Aorta (tissue), 5 donors: ENCODE data around the gene ME3. TPM values are rescaled to one million over a fixed set of nuclear protein-coding genes. Genes with fewer than 3 reads are reported as not detected.

Source experiments
- ATAC-seq: fragments of 200-7000 bp; cut with Tn5 transposase; one replicate; pipeline ENCODE4 v1.9.1; 2022; ENCODE audit warnings: moderate library complexity; ENCODE audit not compliant: low FRiP score
- DNase-seq, 2 donors: peaks; one replicate each; pipeline ENCODE4 v3.0.0-alpha.2; 2020
- H3K27ac ChIP-seq, 2 donors: one replicate each; pipeline ENCODE4 v1.5.1; 2013; ENCODE audit warnings: low read length in 2 of 2, mild to moderate bottlenecking in 2 of 2, moderate library complexity in 2 of 2, control low read depth in 1 of 2, inconsistent platforms in 1 of 2, low read depth in 1 of 2
- H3K27me3 ChIP-seq, 2 donors: one replicate each; pipeline ENCODE4 v1.6.1; 2013; ENCODE audit warnings: control low read depth in 1 of 2, low read length in 1 of 2, mild to moderate bottlenecking in 1 of 2, moderate library complexity in 1 of 2; ENCODE audit not compliant: insufficient read depth in 2 of 2, control insufficient read depth in 1 of 2
- H3K36me3 ChIP-seq, 2 donors: one replicate each; pipeline ENCODE4 v1.6.1; 2013; ENCODE audit warnings: control low read depth in 1 of 2, low read length in 1 of 2, mild to moderate bottlenecking in 1 of 2; ENCODE audit not compliant: insufficient read depth in 2 of 2, control insufficient read depth in 1 of 2
- H3K4me1 ChIP-seq, 2 donors: one replicate each; pipeline ENCODE4 v1.6.1; 2013; ENCODE audit warnings: low read length in 2 of 2, control low read depth in 1 of 2, mild to moderate bottlenecking in 1 of 2, moderate library complexity in 1 of 2; ENCODE audit not compliant: insufficient read depth in 2 of 2, control insufficient read depth in 1 of 2
- H3K4me3 ChIP-seq, 2 donors: one replicate each; pipeline ENCODE4 v1.5.1; 2013; ENCODE audit warnings: low read length in 2 of 2, control low read depth in 1 of 2, mild to moderate bottlenecking in 1 of 2
- H3K9me3 ChIP-seq: one replicate; pipeline ENCODE4 v1.6.1; 2013; ENCODE audit warnings: mild to moderate bottlenecking, low read length; ENCODE audit not compliant: control insufficient read depth
- WGBS, 2 donors: extraction: QIAGEN DNeasy Blood & Tissue Kit; methylation state at CpG; one replicate each; pipeline ENCODE4 v1.1.7; 2013; 5-methylcytosine and 5-hydroxymethylcytosine counted together
- intact Hi-C, 2 donors: fragments of 100-400 bp; cut with DNase I; formaldehyde crosslinking; loops; one replicate each; pipeline versions ENCODE4 v1.14.2 to v1.15.0; 2022
- polyA plus RNA-seq, 2 donors: library from polyadenylated mRNA; stranded (reverse); fragments of 200-250 nt; gene quantifications; one replicate each; pipeline ENCODE4 v1.2.3, GENCODE V29; 2013
- total RNA-seq, 2 donors: library from RNA; stranded (reverse); fragmentation: NEBNext Ultra II Directional; extraction: Animal tissue kit (Norgen Biotek cat#: 25700); gene quantifications; one replicate each; pipeline ENCODE4 v1.2.1, GENCODE V29; 2021
- donor health status: healthy with polysubstance abuse.
- donor health status: Bipolar disorder and iron deficiency.
- donor health status: DM: no; HTN: no; CAD: no.
- donor health status: DM: no; HTN: no; CAD: no.
- donor health status: DM: yes; HTN: yes; CAD: no.

The ME3 gene
- total and polyA plus RNA-seq, 4 donors: 9.5 to 41.0 (median 28.6) TPM

DNA sequence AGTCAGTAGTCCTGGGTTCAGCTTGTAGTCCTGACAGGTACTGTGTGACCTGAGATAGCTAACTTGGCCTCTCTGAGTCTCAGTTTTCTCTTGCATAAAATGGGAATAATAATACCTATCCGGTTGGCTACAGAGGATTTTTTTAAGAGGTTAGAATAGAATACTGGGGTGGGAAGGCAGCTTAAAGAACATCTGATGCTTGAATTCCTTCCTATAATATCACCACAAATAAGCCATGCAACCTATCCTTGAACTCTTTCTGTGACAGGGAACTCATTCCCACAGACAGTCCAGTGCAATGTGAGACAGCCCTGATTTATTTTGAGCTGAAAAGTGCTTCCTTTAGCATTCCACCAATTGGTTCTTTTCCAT lies 187.6 kb downstream of the ME3 start:
- peak overlapping the region; percentile 8 to 64 for H3K27ac ChIP-seq
- H3K9me3 ChIP-seq: no peaks in the 10 kb centered on the region
- H3K27me3 ChIP-seq: no peaks in the 10 kb centered on the region
- H3K36me3 ChIP-seq: no peaks in the 10 kb centered on the region
- WGBS, 2 donors: 48 to 64% methylated on average over 1 of the region's 1 CpG
- peaks cover 2 to 8% of the 10 kb centered on the region in 2 donors for H3K4me1 ChIP-seq
- H3K4me3 ChIP-seq: no peak overlapping the region
- intact Hi-C loops: loop anchor here (5.0 kb wide), 2 partner anchors 33 to 38 kb away; no protein-coding TSS in a partner anchor
- DNase-seq: no peak
- no peak for ATAC-seq

DNA sequence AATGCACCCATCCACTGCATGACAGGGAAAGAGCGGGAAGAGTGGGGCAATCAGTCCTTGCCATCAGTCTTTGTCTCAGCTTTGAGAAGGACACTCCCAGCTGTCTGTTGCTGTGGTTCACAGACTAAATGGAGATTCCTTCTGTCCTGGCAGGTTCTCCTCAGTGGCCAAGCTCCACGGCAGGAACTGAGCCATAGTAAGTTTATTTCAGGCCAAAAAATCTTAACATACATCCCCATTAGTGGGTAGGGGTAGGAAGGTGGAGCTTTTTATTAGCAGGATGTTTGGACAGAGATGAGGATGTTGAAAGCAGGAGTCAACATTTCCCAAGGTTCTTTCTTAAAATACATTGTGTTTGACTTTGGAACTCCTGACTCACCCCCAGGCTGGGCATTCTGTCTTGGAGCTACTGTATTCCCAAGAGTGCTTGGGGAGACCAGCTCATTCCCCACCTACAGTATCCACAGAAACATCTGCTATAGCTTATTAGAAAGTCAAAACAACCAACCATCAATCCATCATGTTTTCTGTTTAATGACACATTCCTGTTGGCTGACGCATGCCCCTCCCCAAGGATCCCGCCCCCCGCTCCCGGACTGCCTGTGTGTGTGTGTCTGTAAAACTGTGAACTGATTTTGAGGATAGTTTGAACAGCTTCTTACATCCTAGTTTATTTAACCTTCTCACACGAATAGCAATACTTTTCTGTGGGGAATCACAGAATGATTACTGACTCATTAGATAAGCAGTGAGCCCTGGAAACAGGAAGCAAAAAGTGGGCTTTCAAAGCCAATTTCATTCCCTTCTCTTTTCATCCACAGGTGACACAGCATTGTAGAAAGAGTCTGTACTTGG lies 188.2 kb downstream of the ME3 start:
- Histone ChIP-seq H3K36me3 (no peaks in the 10 kb centered on the region), H3K9me3 (no peaks in the 10 kb centered on the region), H3K4me3 (no peak overlapping the region), H3K27ac (peak overlapping the region; percentile 44 to 64), H3K27me3 (no peaks in the 10 kb centered on the region), H3K4me1 (peaks cover 2 to 8% of the 10 kb centered on the region in 2 donors)
- ATAC-seq (peak; percentile 84), DNase-seq (peak; percentile 82 to 89)
- intact Hi-C loops: loop anchor here (5.0 kb wide), 2 partner anchors 33 to 38 kb away; no protein-coding TSS in a partner anchor
- 4 to 15% methylated on average over 7 of the region's 7 CpGs for WGBS, 2 donors

DNA sequence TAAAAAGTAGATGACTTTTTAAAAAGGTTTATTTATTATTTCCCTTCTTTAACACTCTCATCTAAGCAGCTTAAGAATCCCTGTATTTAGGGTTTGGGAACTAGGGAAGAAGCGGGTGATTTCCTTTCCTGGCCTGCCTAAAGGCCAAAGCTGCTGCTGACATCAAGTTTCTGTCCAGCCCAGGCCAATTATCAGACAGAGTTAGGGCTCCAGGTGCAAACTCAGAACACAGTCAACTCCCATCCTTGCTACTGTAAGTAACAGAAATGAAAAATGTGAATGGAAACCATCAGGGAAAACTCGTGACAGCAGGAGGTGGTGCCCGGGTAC lies 188.8 kb downstream of the ME3 start:
- no peaks in the 10 kb centered on the region for H3K36me3 ChIP-seq
- no peaks in the 10 kb centered on the region for H3K27me3 ChIP-seq
- peaks cover 2 to 8% of the 10 kb centered on the region in 2 donors for H3K4me1 ChIP-seq
- WGBS, 2 donors: 42 to 55% methylated on average over 3 of the region's 3 CpGs
- no peaks in the 10 kb centered on the region for H3K9me3 ChIP-seq
- peak overlapping the region; percentile 44 to 49 for H3K27ac ChIP-seq
- ATAC-seq: no peak
- intact Hi-C loops: loop anchor here (5.0 kb wide), 2 partner anchors 34 to 39 kb away; no protein-coding TSS in a partner anchor
- H3K4me3 ChIP-seq: no peak overlapping the region
- no peak for DNase-seq

DNA sequence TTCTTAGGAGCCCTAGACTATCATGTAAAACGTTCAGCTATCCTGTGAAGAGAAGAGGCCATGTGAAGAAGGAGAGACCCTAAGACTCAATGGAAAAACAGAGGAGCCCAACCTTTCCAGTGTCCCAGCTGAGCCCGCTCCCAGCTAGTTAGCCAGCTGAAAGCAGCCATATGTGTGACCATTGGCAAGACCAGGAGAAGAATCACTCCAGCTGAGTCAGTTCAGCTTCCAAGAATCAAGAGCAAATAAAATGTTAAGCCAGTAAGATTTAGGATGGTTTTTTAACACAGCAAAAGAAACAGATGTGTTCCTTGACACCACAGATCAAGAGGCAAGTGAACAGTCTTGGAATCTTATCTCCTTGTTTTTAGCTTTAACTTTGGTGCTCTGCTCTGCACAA lies 189.7 kb downstream of the ME3 start:
- no peak overlapping the region for H3K4me3 ChIP-seq
- DNase-seq (no peak), ATAC-seq (no peak)
- H3K4me1 ChIP-seq: peaks cover 2 to 8% of the 10 kb centered on the region in 2 donors
- H3K36me3 ChIP-seq: no peaks in the 10 kb centered on the region
- H3K27ac ChIP-seq: no peak overlapping the region
- H3K9me3 ChIP-seq: no peaks in the 10 kb centered on the region
- no peaks in the 10 kb centered on the region for H3K27me3 ChIP-seq
- intact Hi-C loops: loop anchor here (5.0 kb wide), 2 partner anchors 35 to 40 kb away; no protein-coding TSS in a partner anchor
- 91 to 93% methylated on average over 2 of the region's 2 CpGs for WGBS, 2 donors

DNA sequence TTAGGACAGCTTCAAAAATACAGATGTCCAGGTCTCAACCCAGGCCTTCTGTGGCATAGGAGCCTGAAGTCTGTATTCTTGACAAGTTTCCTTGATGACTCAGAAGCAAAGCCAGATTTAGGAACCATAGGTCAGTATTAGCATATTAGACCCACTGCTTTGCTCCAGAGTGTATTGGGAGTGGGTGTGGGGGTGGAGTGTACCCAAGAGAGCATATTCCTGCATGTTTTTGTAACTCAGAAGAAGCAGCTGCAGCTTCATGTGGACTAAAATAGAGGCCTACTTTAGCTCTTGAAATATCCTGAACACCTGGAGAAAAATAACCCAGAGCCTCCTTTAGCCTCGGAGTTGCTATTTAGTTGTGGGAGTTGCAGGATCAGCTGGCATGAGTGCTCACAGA lies 191.0 kb downstream of the ME3 start:
- H3K9me3 ChIP-seq: no peaks in the 10 kb centered on the region
- no peak for DNase-seq
- 71% methylated on average over 1 of the region's 1 CpG for WGBS, 2 donors
- no peaks in the 10 kb centered on the region for H3K27me3 ChIP-seq
- no peaks in the 10 kb centered on the region for H3K36me3 ChIP-seq
- no peak overlapping the region for H3K4me3 ChIP-seq
- ATAC-seq: no peak
- no peak overlapping the region for H3K27ac ChIP-seq
- H3K4me1 ChIP-seq: peaks cover 2 to 8% of the 10 kb centered on the region in 2 donors
- intact Hi-C loops: loop anchor here (5.0 kb wide), 2 partner anchors 36 to 41 kb away; no protein-coding TSS in a partner anchor

DNA sequence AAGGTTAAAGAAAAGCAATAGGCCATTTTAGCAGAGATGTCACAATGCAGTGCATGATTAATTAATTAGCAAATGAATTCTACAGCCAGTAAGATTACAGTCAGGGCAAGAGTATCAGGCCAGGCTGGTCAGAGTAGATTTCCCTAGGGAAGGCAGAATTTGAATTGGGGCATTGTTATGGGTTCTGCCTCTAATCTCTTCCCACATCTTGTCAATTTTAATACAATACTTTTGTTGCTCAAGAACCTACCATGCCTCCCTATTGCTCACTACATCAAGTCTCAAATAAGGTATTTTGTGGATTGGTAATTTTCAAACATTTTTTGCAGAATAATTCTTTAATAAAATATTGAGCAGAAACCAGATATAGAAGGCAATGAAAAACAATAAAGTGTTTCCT lies 194.1 kb downstream of the ME3 start:
- H3K4me3 ChIP-seq: no peak overlapping the region
- no peak for ATAC-seq
- DNase-seq: no peak
- peaks cover 4 to 6% of the 10 kb centered on the region in 2 donors for H3K4me1 ChIP-seq
- no peak overlapping the region for H3K27ac ChIP-seq
- no peaks in the 10 kb centered on the region for H3K9me3 ChIP-seq
- no peaks in the 10 kb centered on the region for H3K36me3 ChIP-seq
- intact Hi-C loops: loop anchor here in 1 of 2 donors (10.0 kb wide), 1 partner anchor 96 kb away; no protein-coding TSS in a partner anchor
- no peaks in the 10 kb centered on the region for H3K27me3 ChIP-seq

DNA sequence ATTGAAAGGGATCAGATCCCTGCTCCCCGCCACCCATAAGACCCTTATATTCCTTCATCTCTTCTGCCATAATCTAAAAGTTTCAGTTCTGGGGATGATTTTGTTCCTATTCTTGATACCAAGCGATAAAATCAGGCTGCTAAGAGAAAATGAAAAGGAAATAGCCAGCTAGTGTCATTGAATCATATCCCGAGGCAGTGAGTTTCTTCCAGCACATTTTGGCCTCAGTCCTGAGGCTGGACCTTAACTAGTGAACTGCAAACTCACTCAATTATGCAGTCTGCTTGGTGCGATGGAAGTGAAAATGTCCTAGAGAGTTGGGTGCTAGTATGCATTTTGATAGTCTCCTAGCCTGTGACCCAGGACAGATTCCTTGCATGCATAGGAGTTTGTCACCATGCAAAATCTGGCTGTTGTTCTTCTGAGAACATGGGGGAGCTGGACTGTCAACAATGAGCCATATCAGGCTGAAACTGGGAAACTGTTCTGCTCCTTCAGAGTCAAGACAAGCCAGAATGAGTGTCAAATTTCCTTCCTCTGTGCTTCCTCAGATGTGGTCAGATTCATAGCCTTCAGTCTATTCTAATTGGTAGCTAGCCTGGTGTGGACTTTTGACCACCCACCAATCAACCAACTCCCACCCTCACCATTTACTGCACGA lies 194.8 kb downstream of the ME3 start:
- Histone ChIP-seq H3K4me1 (peaks cover 0 to 6% of the 10 kb centered on the region in 2 donors), H3K27ac (peak overlapping the region in 1 of 2 donors; percentile 17), H3K9me3 (no peaks in the 10 kb centered on the region), H3K4me3 (no peak overlapping the region), H3K36me3 (no peaks in the 10 kb centered on the region), H3K27me3 (no peaks in the 10 kb centered on the region)
- intact Hi-C loops: loop anchor here in 1 of 2 donors (10.0 kb wide), 1 partner anchor 97 kb away; no protein-coding TSS in a partner anchor
- 23 to 26% methylated on average over 5 of the region's 5 CpGs for WGBS, 2 donors
- DNase-seq (peak in 1 of 2 donors; percentile 59), ATAC-seq (peak; percentile 50)

DNA sequence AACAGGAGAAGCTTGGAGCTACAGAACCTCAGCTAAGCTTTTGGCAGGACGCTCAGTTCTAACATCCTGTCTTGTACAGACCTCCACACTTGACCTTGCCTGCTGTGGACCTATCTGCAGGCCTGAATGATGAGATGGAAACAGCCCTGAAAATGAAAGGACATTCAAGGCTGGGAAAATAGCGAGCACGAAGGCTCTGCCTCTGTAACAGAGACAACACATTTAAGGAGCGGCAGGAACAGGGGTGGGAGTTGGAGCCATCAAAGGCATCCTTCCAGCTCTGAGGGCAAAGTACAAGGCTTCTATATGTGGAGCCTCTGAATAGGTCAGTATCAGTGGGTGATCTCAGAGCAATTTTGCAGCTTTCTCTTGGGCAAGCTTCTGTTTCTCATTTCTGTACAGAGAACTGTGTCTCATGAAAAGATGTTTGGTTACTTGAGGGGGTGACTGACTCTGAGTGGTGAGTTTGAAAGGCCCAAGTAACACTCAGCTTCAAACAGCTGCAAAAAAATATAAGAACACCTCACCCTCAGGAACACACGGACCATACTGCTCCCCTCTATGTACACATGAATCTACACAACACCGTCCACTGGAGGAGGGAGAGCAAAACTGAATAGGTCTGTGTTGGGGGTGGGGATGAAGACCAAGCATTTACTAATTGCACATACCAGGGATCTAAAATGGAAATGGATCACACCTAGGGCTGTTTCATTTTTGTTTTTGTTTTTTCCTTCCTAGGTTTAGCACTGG lies 196.1 kb downstream of the ME3 start:
- peaks cover 0 to 6% of the 10 kb centered on the region in 2 donors for H3K4me1 ChIP-seq
- intact Hi-C loops: loop anchor here in 1 of 2 donors (10.0 kb wide), 1 partner anchor 99 kb away; no protein-coding TSS in a partner anchor
- H3K36me3 ChIP-seq: no peaks in the 10 kb centered on the region
- no peaks in the 10 kb centered on the region for H3K9me3 ChIP-seq
- peak overlapping the region in 1 of 2 donors; percentile 10 for H3K27ac ChIP-seq
- WGBS, 2 donors: 60 to 66% methylated on average over 6 of the region's 6 CpGs
- DNase-seq (no peak), ATAC-seq (no peak)
- H3K27me3 ChIP-seq: no peaks in the 10 kb centered on the region
- H3K4me3 ChIP-seq: no peak overlapping the region
